Body of pancreas (tissue), 4 donors: ENCODE results near the gene USP22.

Experiments
- POLR2A ChIP-seq, 3 donors: fragments of 450-650 bp; IDR thresholded peaks; one replicate each; pipeline ENCODE4 v1.6.1; 2016; ENCODE audit warnings: antibody characterized with exemption in 3 of 3, mild to moderate bottlenecking in 2 of 3
- TF ChIP-seq, protein P1 (sequence below), 7 experiments: fragments of 450-650 bp in 4 of 7; fragments of 200-600 bp in 3 of 7; sonication (generic) in 3 of 7; IDR thresholded peaks; one replicate each; pipeline ENCODE4 v1.5.1; 2016 to 2019; ENCODE audit warnings: antibody characterized with exemption in 7 of 7

GRCh38 chr17:21008160-21008915 lies 34.5 kb downstream of the USP22 start:
- TF ChIP-seq POLR2A (IDR thresholded peaks at IDR 0.05), result no peak
- TF ChIP-seq, protein P1, sequence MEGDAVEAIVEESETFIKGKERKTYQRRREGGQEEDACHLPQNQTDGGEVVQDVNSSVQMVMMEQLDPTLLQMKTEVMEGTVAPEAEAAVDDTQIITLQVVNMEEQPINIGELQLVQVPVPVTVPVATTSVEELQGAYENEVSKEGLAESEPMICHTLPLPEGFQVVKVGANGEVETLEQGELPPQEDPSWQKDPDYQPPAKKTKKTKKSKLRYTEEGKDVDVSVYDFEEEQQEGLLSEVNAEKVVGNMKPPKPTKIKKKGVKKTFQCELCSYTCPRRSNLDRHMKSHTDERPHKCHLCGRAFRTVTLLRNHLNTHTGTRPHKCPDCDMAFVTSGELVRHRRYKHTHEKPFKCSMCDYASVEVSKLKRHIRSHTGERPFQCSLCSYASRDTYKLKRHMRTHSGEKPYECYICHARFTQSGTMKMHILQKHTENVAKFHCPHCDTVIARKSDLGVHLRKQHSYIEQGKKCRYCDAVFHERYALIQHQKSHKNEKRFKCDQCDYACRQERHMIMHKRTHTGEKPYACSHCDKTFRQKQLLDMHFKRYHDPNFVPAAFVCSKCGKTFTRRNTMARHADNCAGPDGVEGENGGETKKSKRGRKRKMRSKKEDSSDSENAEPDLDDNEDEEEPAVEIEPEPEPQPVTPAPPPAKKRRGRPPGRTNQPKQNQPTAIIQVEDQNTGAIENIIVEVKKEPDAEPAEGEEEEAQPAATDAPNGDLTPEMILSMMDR (IDR thresholded peaks at IDR 0.05), result no peak
